Esophagus squamous epithelium (tissue), 4 donors: ENCODE results near the gene CLVS2.

Experiments
- POLR2A ChIP-seq, 4 donors: fragments of 450-650 bp; IDR thresholded peaks; one replicate each; pipeline ENCODE4 v1.6.1; 2017; ENCODE audit warnings: antibody characterized with exemption in 4 of 4, mild to moderate bottlenecking in 4 of 4, moderate library complexity in 3 of 4
- TF ChIP-seq, protein P1 (sequence below), 6 experiments: fragments of 450-650 bp in 4 of 6; fragments of 200-600 bp in 2 of 6; sonication (generic) in 2 of 6; IDR thresholded peaks; one replicate each; pipeline ENCODE4 v1.5.1; 2016 to 2019; ENCODE audit warnings: antibody characterized with exemption in 6 of 6, mild to moderate bottlenecking in 4 of 6, moderate library complexity in 4 of 6

DNA sequence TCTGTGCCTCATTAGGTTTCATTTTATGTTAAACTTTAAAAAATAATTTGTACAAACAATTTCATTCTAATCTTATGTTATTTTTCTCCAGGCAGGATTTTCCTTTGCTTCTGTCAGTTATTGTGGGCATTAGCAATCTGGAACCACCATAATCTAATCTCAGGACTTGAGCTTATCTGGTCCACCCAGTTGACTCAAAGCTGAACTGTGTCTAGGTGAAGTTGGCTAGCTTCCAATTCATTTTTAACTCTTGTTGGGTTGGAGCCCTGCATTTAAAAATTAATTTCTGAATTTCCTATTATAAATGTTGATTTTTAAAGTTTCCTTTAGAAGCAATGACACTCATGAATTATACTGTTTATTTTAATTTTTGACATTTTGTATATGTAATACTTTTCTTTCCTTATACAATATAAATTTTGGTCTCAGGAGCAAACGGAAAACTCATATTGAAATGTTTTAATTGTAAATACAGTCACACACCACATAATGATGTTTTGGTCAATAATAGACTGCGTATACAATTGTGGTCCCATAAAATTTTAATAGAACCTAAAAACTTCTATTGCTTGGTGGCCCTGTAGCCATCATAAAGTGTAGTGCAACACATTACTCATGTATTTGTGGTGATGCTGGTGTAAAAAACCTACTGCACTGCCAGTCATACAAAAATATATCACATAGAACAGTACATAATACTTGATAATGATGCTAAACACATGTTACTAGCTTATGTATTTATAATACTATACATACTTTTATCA lies 121.3 kb downstream of the CLVS2 start:
- TF ChIP-seq, protein P1, sequence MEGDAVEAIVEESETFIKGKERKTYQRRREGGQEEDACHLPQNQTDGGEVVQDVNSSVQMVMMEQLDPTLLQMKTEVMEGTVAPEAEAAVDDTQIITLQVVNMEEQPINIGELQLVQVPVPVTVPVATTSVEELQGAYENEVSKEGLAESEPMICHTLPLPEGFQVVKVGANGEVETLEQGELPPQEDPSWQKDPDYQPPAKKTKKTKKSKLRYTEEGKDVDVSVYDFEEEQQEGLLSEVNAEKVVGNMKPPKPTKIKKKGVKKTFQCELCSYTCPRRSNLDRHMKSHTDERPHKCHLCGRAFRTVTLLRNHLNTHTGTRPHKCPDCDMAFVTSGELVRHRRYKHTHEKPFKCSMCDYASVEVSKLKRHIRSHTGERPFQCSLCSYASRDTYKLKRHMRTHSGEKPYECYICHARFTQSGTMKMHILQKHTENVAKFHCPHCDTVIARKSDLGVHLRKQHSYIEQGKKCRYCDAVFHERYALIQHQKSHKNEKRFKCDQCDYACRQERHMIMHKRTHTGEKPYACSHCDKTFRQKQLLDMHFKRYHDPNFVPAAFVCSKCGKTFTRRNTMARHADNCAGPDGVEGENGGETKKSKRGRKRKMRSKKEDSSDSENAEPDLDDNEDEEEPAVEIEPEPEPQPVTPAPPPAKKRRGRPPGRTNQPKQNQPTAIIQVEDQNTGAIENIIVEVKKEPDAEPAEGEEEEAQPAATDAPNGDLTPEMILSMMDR (IDR thresholded peaks at IDR 0.05) = no peak
- no peak for TF ChIP-seq POLR2A (IDR thresholded peaks at IDR 0.05)
